WTC11 (cell line): ENCODE data around the gene SAP130. TPM values are rescaled to one million over a fixed set of nuclear protein-coding genes. Genes with fewer than 3 reads are reported as not detected.

ENCODE experiments used
- ATAC-seq: fragments of 200-7000 bp; cut with Tn5 transposase; 2 replicates; pipeline ENCODE4 v1.10.0; 2021; ENCODE audit warnings: mild to moderate bottlenecking, moderate library complexity
- CTCF ChIA-PET: fragments of 300-600 bp; sonication (Branson Sonifier 250); formaldehyde crosslinking; loops from one replicate; lab custom pipeline; 2021; ENCODE audit warnings: antibody characterized with exemption; lab: Charles Lee
- POLR2A ChIA-PET: fragments of 350-600 bp; sonication (Branson Sonifier 250); formaldehyde crosslinking; loops from one replicate; lab custom pipeline; 2021; ENCODE audit warnings: antibody characterized with exemption; lab: Charles Lee
- DNase-seq: peaks from one replicate; pipeline ENCODE4 v3.0.0; 2021; ENCODE audit warnings: low spot score
- H3K27ac Mint-ChIP-seq: 2 replicates; pipeline ENCODE4 v1.8.0; 2021; ENCODE audit warnings: mixed read lengths
- H3K27me3 Mint-ChIP-seq: 2 replicates; pipeline ENCODE4 v1.8.0; 2021; ENCODE audit warnings: low read depth, mild to moderate bottlenecking, moderate library complexity, mixed read lengths
- H3K36me3 Mint-ChIP-seq: 2 replicates; pipeline ENCODE4 v1.8.0; 2021; ENCODE audit warnings: mixed read lengths
- H3K4me1 Mint-ChIP-seq: 2 replicates; pipeline ENCODE4 v1.8.0; 2022; ENCODE audit warnings: mixed read lengths
- H3K4me3 Mint-ChIP-seq: 2 replicates; pipeline ENCODE4 v1.8.0; 2021; ENCODE audit warnings: mild to moderate bottlenecking, moderate library complexity, mixed read lengths
- H3K9me3 Mint-ChIP-seq: 2 replicates; pipeline ENCODE4 v1.8.0; 2021; ENCODE audit warnings: mixed read lengths
- ARID4B ChIP-seq: sonication (generic); formaldehyde crosslinking; IDR thresholded peaks from 2 replicates; pipeline ENCODE4 v1.8.0; 2023; ENCODE audit warnings: missing genetic modification reagents, mild to moderate bottlenecking, borderline replicate concordance
- CREB1 ChIP-seq: sonication (generic); formaldehyde crosslinking; IDR thresholded peaks from 2 replicates; pipeline ENCODE4 v1.8.0; 2023; ENCODE audit warnings: mild to moderate bottlenecking, missing genetic modification reagents
- CREM ChIP-seq: sonication (generic); formaldehyde crosslinking; IDR thresholded peaks from 2 replicates; pipeline ENCODE4 v1.8.1; 2022; ENCODE audit warnings: mild to moderate bottlenecking, missing genetic modification reagents, moderate library complexity
- GRHL2 ChIP-seq: fragments of 250-450 bp; sonication (Bioruptor Pico); IDR thresholded peaks from 2 replicates; pipeline ENCODE4 v1.8.0; 2022; ENCODE audit warnings: mild to moderate bottlenecking, moderate library complexity; ENCODE audit not compliant: insufficient replicate concordance, severe bottlenecking
- KAT7 ChIP-seq: sonication (generic); formaldehyde crosslinking; IDR thresholded peaks from 2 replicates; pipeline ENCODE4 v1.8.1; 2023; ENCODE audit warnings: missing genetic modification reagents, mild to moderate bottlenecking, borderline replicate concordance
- RELA ChIP-seq: sonication (generic); formaldehyde crosslinking; IDR thresholded peaks from 2 replicates; pipeline ENCODE4 v1.8.1; 2022; ENCODE audit warnings: missing genetic modification reagents, mild to moderate bottlenecking, borderline replicate concordance
- TCF7 ChIP-seq: sonication (generic); formaldehyde crosslinking; IDR thresholded peaks from 2 replicates; pipeline ENCODE4 v1.8.0; 2022; ENCODE audit warnings: mild to moderate bottlenecking, low read depth, missing genetic modification reagents, moderate library complexity
- ZNF281 ChIP-seq: sonication (generic); formaldehyde crosslinking; IDR thresholded peaks from 2 replicates; pipeline ENCODE4 v1.8.0; 2023; ENCODE audit warnings: mild to moderate bottlenecking, missing genetic modification reagents
- ZNF512 ChIP-seq: sonication (generic); formaldehyde crosslinking; IDR thresholded peaks from 2 replicates; pipeline ENCODE4 v1.8.1; 2022; ENCODE audit warnings: missing genetic modification reagents, borderline replicate concordance
- total RNA-seq: library from RNA; stranded (reverse); gene quantifications from 3 replicates; pipeline ENCODE4 v1.2.3, GENCODE V29; 2021
- TF ChIP-seq, protein P1 (sequence below): fragments of 200-600 bp; IDR thresholded peaks from 2 replicates; pipeline ENCODE4 v1.8.0; 2022; ENCODE audit warnings: antibody characterized with exemption
- TF ChIP-seq, protein P2 (sequence below): sonication (generic); formaldehyde crosslinking; IDR thresholded peaks from 2 replicates; pipeline ENCODE4 v1.8.0; 2022; ENCODE audit warnings: mild to moderate bottlenecking, missing genetic modification reagents
- TF ChIP-seq, protein P3 (sequence below): sonication (generic); formaldehyde crosslinking; IDR thresholded peaks from 2 replicates; pipeline ENCODE4 v1.8.0; 2023; ENCODE audit warnings: missing genetic modification reagents
- TF ChIP-seq, protein P4 (sequence below): sonication (generic); formaldehyde crosslinking; conservative IDR thresholded peaks from 2 replicates; pipeline ENCODE4 v1.8.1; 2023; ENCODE audit warnings: mild to moderate bottlenecking, low read depth, missing genetic modification reagents, moderate library complexity

The SAP130 gene
- total RNA-seq, 1 experiment from 2014 or later = 45.6 TPM

GRCh38 chr2:128041561-128041960 lies 13.7 kb upstream of the SAP130 start (continued):
- TF ChIP-seq KAT7 (no peak), CREM (CRISPR knock-in tag) (no peak), TCF7 (CRISPR knock-in tag) (no peak)
- TF ChIP-seq, protein P1, sequence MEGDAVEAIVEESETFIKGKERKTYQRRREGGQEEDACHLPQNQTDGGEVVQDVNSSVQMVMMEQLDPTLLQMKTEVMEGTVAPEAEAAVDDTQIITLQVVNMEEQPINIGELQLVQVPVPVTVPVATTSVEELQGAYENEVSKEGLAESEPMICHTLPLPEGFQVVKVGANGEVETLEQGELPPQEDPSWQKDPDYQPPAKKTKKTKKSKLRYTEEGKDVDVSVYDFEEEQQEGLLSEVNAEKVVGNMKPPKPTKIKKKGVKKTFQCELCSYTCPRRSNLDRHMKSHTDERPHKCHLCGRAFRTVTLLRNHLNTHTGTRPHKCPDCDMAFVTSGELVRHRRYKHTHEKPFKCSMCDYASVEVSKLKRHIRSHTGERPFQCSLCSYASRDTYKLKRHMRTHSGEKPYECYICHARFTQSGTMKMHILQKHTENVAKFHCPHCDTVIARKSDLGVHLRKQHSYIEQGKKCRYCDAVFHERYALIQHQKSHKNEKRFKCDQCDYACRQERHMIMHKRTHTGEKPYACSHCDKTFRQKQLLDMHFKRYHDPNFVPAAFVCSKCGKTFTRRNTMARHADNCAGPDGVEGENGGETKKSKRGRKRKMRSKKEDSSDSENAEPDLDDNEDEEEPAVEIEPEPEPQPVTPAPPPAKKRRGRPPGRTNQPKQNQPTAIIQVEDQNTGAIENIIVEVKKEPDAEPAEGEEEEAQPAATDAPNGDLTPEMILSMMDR = no peak
- TF ChIP-seq, all 79 proteins: peak for 0

DNA sequence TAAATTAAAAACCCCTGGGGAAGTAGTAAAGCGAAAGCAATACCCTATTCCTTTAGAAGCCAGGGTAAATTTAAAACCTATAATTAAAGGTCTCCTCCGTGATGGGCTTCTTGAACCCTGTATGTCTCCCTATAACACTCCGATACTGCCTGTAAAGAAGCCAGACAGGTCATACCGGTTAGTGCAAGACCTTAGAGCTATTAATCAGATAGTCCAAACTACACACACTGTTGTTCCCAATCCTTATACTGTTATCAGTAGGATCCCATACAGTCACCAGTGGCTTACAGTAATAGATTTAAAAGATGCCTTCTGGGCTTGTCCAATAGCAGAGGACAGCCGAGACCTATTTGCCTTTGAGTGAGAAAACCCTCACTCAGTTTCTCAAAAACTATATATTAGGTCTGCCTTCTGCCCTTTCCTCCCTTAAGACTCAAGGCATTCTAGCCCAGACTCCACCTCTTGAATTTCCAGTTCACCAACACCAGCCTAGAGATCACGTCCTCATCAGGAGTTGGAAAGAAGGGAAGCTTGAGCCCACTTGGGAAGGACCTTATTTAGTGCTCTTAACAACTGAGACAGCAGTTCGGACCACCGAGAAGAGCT lies 12.4 kb upstream of the SAP130 start:
- no peak for DNase-seq
- Mint-ChIP-seq H3K9me3 (peaks cover 58% of the 10 kb centered on the region), H3K4me1 (peaks cover 9% of the 10 kb centered on the region), H3K36me3 (peaks cover 31% of the 10 kb centered on the region), H3K4me3 (no peak overlapping the region), H3K27ac (no peak overlapping the region), H3K27me3 (peaks cover 32% of the 10 kb centered on the region)
- TF ChIP-seq KAT7 (no peak), RELA (CRISPR knock-in tag) (no peak), ZNF281 (no peak), CREB1 (CRISPR knock-in tag) (no peak)
- ChIA-PET CTCF (interaction anchor here (2.6 kb wide), 1 partner anchor 23 kb away, joined by 9 read pairs; no protein-coding TSS in a partner anchor), POLR2A (no interaction called here)
- ATAC-seq = no peak

DNA sequence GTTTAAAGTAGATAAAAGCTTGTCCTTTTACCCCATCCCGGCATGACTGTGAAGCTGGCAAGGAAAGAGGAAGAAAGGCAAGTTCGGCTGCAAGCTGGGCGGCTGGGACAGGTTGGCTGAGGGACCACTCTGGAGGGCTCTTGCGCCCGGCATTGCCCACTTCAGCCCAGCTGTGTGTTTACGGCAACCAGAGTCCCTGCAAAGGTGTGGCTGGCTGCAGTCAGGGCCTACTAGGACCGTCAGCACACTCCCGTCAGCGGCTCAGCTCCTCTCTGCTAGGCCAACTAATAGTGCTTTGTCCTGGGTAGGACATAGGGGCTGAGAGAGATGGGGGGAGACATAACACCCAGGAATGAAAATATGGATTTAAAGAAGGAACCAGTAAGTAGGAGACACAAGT lies 11.7 kb upstream of the SAP130 start:
- Mint-ChIP-seq H3K4me1 (peaks cover 9% of the 10 kb centered on the region), H3K27ac (no peak overlapping the region), H3K36me3 (peaks cover 31% of the 10 kb centered on the region), H3K9me3 (peaks cover 64% of the 10 kb centered on the region), H3K27me3 (peaks cover 37% of the 10 kb centered on the region), H3K4me3 (no peak overlapping the region)
- ATAC-seq (no peak), DNase-seq (no peak)
- CTCF ChIA-PET = no interaction called here
- POLR2A ChIA-PET = no interaction called here
- no peak for TF ChIP-seq ARID4B (CRISPR knock-in tag)
- no peak for TF ChIP-seq ZNF512
- TF ChIP-seq GRHL2 (CRISPR knock-in tag) = no peak
- TF ChIP-seq, protein P2, sequence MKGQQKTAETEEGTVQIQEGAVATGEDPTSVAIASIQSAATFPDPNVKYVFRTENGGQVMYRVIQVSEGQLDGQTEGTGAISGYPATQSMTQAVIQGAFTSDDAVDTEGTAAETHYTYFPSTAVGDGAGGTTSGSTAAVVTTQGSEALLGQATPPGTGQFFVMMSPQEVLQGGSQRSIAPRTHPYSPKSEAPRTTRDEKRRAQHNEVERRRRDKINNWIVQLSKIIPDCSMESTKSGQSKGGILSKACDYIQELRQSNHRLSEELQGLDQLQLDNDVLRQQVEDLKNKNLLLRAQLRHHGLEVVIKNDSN (CRISPR knock-in tag) = no peak
- TF ChIP-seq, protein P3, sequence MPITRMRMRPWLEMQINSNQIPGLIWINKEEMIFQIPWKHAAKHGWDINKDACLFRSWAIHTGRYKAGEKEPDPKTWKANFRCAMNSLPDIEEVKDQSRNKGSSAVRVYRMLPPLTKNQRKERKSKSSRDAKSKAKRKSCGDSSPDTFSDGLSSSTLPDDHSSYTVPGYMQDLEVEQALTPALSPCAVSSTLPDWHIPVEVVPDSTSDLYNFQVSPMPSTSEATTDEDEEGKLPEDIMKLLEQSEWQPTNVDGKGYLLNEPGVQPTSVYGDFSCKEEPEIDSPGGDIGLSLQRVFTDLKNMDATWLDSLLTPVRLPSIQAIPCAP (CRISPR knock-in tag) = no peak
- TF ChIP-seq, protein P4, sequence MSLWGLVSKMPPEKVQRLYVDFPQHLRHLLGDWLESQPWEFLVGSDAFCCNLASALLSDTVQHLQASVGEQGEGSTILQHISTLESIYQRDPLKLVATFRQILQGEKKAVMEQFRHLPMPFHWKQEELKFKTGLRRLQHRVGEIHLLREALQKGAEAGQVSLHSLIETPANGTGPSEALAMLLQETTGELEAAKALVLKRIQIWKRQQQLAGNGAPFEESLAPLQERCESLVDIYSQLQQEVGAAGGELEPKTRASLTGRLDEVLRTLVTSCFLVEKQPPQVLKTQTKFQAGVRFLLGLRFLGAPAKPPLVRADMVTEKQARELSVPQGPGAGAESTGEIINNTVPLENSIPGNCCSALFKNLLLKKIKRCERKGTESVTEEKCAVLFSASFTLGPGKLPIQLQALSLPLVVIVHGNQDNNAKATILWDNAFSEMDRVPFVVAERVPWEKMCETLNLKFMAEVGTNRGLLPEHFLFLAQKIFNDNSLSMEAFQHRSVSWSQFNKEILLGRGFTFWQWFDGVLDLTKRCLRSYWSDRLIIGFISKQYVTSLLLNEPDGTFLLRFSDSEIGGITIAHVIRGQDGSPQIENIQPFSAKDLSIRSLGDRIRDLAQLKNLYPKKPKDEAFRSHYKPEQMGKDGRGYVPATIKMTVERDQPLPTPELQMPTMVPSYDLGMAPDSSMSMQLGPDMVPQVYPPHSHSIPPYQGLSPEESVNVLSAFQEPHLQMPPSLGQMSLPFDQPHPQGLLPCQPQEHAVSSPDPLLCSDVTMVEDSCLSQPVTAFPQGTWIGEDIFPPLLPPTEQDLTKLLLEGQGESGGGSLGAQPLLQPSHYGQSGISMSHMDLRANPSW (CRISPR knock-in tag) = no peak
